Kidney (tissue), 14 donors: ENCODE measurements around the gene STK32B. TPM values are rescaled to one million over a fixed set of nuclear protein-coding genes. Genes with fewer than 3 reads are reported as not detected.

Source experiments
- DNase-seq, 5 donors: peaks; one replicate each; pipeline ENCODE4 v3.0.0-alpha.2; 2013 to 2020
- FAIRE-seq: peaks from 2 replicates; lab custom pipeline; 2012; peaks lifted over from hg19 to GRCh38; lab: Jason Lieb, UNC
- H3K27ac ChIP-seq, 2 donors: one replicate each; pipeline ENCODE4 v1.7.0; 2013; ENCODE audit warnings: low read depth in 2 of 2, low read length in 2 of 2, inconsistent platforms in 1 of 2
- H3K27me3 ChIP-seq: one replicate; pipeline ENCODE4 v1.7.1; 2013; ENCODE audit warnings: low read length, inconsistent platforms; ENCODE audit not compliant: control insufficient read depth, insufficient read depth
- H3K36me3 ChIP-seq, 3 donors: one replicate each; pipeline versions ENCODE4 v1.7.0 to v1.7.1; 2013; ENCODE audit warnings: low read length in 3 of 3, control low read depth in 1 of 3, inconsistent platforms in 1 of 3; ENCODE audit not compliant: insufficient read depth in 3 of 3, control insufficient read depth in 2 of 3
- H3K4me1 ChIP-seq, 3 donors: one replicate each; pipeline versions ENCODE4 v1.7.0 to v1.7.1; 2013; ENCODE audit warnings: low read length in 3 of 3, inconsistent platforms in 1 of 3, low read depth in 1 of 3; ENCODE audit not compliant: control insufficient read depth in 2 of 3, insufficient read depth in 2 of 3
- H3K4me3 ChIP-seq, 3 donors: one replicate each; pipeline versions ENCODE4 v1.7.0 to v1.8.1; 2013; ENCODE audit warnings: low read length in 3 of 3, control low read depth in 1 of 3, inconsistent platforms in 1 of 3
- H3K9ac ChIP-seq, 3 donors: one replicate each; pipeline versions ENCODE4 v1.7.0 to v1.7.1; 2013; ENCODE audit warnings: low read length in 3 of 3, control low read depth in 1 of 3, inconsistent platforms in 1 of 3
- H3K9me3 ChIP-seq, 3 donors: one replicate each; pipeline versions ENCODE4 v1.7.0 to v1.7.1; 2013; ENCODE audit warnings: low read length in 3 of 3, control low read depth in 1 of 3, inconsistent platforms in 1 of 3; ENCODE audit not compliant: control insufficient read depth in 2 of 3, insufficient read depth in 1 of 3
- CTCF ChIP-seq: IDR thresholded peaks from 3 replicates; pipeline ENCODE4 v1.5.1; 2012; ENCODE audit warnings: mild to moderate bottlenecking, moderate library complexity, borderline replicate concordance; ENCODE audit not compliant: insufficient read depth; ENCODE audit errors: extremely low read depth
- intact Hi-C: fragments of 100-400 bp; cut with DNase I; formaldehyde crosslinking; loops from one replicate; pipeline ENCODE4 v1.11.1; 2022
- polyA plus RNA-seq: library from polyadenylated mRNA; stranded (reverse); fragments of 350-450 nt; fragmentation: Illumina TruSeq; extraction: RNeasy Lipid Tissue Mini Kit (QIAGEN cat#74804); gene quantifications from one replicate; pipeline ENCODE4 v1.2.3, GENCODE V29; 2014; ENCODE audit warnings: low read depth, low replicate concordance; ENCODE audit not compliant: insufficient read depth
- total RNA-seq: library from RNA; stranded (reverse); fragmentation: NEBNext Ultra II Directional; extraction: Animal tissue kit (Norgen Biotek cat#: 25700); gene quantifications from one replicate; pipeline ENCODE4 v1.2.1, GENCODE V29; 2021
- donor health status: control.
- donor health status: control.
- donor health status: control.
- donor health status: control.
- donor health status: control.
- donor health status: DM: yes; HTN: yes; CAD: no.
- donor health status: Normal renal cell carcinoma (clear cell type).

Gene STK32B
- total and polyA plus RNA-seq, 2 donors from 2014 or later = 18.1 to 18.2 TPM

GRCh38 chr4:5412751-5413150 lies 361.5 kb downstream of the STK32B start:
- Histone ChIP-seq H3K9ac (no peak overlapping the region), H3K27me3 (no peaks in the 10 kb centered on the region), H3K9me3 (peaks cover 0 to 5% (median 0%) of the 10 kb centered on the region in 3 donors), H3K36me3 (no peaks in the 10 kb centered on the region), H3K4me1 (no peaks in the 10 kb centered on the region), H3K4me3 (no peak overlapping the region), H3K27ac (no peak overlapping the region)
- DNase-seq (no peak), FAIRE-seq (no peak)
- intact Hi-C loops = no loop called here
- TF ChIP-seq CTCF = no peak

- H3K9ac ChIP-seq = no peak overlapping the region
Observed at GRCh38 chr4:5416637-5417036, 365.4 kb downstream of the STK32B start.

GRCh38 chr4:5420266-5420665 lies 369.0 kb downstream of the STK32B start:
- Histone ChIP-seq H3K9ac (no peak overlapping the region), H3K4me3 (no peak overlapping the region), H3K4me1 (no peaks in the 10 kb centered on the region), H3K27me3 (no peaks in the 10 kb centered on the region), H3K9me3 (peaks cover 0 to 5% (median 0%) of the 10 kb centered on the region in 3 donors), H3K36me3 (no peaks in the 10 kb centered on the region), H3K27ac (no peak overlapping the region)
- TF ChIP-seq CTCF = no peak
- intact Hi-C loops = no loop called here
- no peak for DNase-seq
- no peak for FAIRE-seq

More at GRCh38 chr4:5416637-5417036, 365.4 kb downstream of the STK32B start:
- Histone ChIP-seq H3K27ac (no peak overlapping the region), H3K4me3 (no peak overlapping the region), H3K27me3 (no peaks in the 10 kb centered on the region), H3K9me3 (peaks cover 0 to 5% (median 0%) of the 10 kb centered on the region in 3 donors), H3K4me1 (no peaks in the 10 kb centered on the region), H3K36me3 (no peaks in the 10 kb centered on the region)
- DNase-seq = no peak
- no peak for FAIRE-seq
- intact Hi-C loops = no loop called here
- TF ChIP-seq CTCF = no peak

GRCh38 chr4:5421416-5421815 lies 370.1 kb downstream of the STK32B start:
- Histone ChIP-seq H3K27me3 (no peaks in the 10 kb centered on the region), H3K36me3 (no peaks in the 10 kb centered on the region), H3K4me3 (no peak overlapping the region), H3K9ac (no peak overlapping the region), H3K9me3 (peaks cover 0 to 5% (median 0%) of the 10 kb centered on the region in 3 donors), H3K4me1 (no peaks in the 10 kb centered on the region), H3K27ac (no peak overlapping the region)
- FAIRE-seq (no peak), DNase-seq (no peak)
- intact Hi-C loops = no loop called here
- no peak for TF ChIP-seq CTCF
